Fibroblast of villous mesenchyme (primary cell): ENCODE results near the gene RAB7A. TPM values are rescaled to one million over a fixed set of nuclear protein-coding genes. Genes with fewer than 3 reads are reported as not detected.

Experiments used
- DNase-seq: peaks from one replicate; pipeline ENCODE4 v3.0.0-alpha.2; 2010; ENCODE audit warnings: low read depth
- H3K4me3 ChIP-seq: 2 replicates; pipeline ENCODE4 v1.5.1; 2011; ENCODE audit warnings: low read depth, mild to moderate bottlenecking, low read length
- total RNA-seq: library from RNA; depleted of rRNA; stranded (reverse); fragments of >200 nt; gene quantifications from 2 replicates; pipeline ENCODE4 v1.2.3, GENCODE V29; 2012
- TF ChIP-seq, protein P1 (sequence below): IDR thresholded peaks from 2 replicates; pipeline ENCODE4 v1.5.1; 2012; ENCODE audit warnings: low read depth, mild to moderate bottlenecking, low read length; ENCODE audit not compliant: insufficient read depth

Gene RAB7A
- total RNA-seq, 1 donor: 85.5 TPM

GRCh38 chr3:128702391-128702790 is 23.6 kb upstream of the RAB7A start:
- TF ChIP-seq, protein P1, sequence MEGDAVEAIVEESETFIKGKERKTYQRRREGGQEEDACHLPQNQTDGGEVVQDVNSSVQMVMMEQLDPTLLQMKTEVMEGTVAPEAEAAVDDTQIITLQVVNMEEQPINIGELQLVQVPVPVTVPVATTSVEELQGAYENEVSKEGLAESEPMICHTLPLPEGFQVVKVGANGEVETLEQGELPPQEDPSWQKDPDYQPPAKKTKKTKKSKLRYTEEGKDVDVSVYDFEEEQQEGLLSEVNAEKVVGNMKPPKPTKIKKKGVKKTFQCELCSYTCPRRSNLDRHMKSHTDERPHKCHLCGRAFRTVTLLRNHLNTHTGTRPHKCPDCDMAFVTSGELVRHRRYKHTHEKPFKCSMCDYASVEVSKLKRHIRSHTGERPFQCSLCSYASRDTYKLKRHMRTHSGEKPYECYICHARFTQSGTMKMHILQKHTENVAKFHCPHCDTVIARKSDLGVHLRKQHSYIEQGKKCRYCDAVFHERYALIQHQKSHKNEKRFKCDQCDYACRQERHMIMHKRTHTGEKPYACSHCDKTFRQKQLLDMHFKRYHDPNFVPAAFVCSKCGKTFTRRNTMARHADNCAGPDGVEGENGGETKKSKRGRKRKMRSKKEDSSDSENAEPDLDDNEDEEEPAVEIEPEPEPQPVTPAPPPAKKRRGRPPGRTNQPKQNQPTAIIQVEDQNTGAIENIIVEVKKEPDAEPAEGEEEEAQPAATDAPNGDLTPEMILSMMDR: no peak
- no peak overlapping the region for H3K4me3 ChIP-seq
- no peak for DNase-seq

DNA sequence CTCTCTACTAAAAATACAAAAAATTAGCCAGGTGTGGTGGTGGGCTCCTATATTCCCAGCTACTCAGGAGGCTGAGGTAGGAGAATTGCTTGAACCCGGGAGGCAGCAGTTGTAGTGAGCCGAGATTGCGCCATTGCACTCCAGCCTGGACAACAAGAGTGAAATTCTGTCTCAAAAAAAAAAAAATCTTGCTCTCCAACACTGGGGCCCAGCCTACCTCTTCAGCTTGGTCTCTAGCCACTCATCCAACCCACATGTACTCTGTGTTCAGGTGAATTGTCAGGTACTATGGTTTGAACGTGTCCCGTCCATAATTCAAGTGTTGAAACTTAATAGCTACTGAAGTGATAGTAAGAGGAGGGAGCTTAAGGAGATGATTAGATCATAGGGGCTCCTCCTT is 22.4 kb upstream of the RAB7A start:
- no peak for DNase-seq
- TF ChIP-seq, protein P1: no peak

GRCh38 chr3:128706086-128706615 is 19.8 kb upstream of the RAB7A start:
- H3K4me3 ChIP-seq: no peak overlapping the region
- TF ChIP-seq, protein P1: no peak
- DNase-seq: no peak

More for the DNA sequence above, 22.4 kb upstream of the RAB7A start:
- no peak overlapping the region for H3K4me3 ChIP-seq

DNA sequence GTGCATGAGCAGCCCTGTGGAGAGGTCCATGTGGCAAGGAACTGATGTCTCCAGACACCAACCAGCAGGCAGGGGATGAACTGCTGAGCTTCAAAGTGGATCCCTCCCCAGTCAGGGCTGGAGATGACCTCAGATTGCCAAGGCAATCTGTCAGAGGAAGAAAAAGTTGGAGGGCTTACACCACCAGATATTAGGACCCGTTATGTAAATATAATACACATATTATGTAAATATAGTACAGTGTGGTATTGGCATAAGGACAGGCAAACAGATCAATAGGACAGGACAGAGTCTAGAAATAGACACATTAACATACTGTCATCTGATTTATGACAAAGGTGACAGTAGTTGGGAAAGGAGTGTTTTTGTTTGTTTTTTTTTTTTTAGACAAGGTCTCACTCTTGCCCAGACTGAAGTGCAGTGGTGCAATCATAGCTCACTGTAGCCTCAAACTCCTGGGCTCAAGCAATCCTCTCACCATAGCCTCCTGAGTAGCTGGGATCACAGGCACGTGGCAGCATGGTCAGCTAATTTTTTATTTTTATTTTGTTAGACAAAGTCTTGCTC is 18.0 kb upstream of the RAB7A start:
- no peak for DNase-seq
- H3K4me3 ChIP-seq: no peak overlapping the region
- TF ChIP-seq, protein P1: no peak

DNA sequence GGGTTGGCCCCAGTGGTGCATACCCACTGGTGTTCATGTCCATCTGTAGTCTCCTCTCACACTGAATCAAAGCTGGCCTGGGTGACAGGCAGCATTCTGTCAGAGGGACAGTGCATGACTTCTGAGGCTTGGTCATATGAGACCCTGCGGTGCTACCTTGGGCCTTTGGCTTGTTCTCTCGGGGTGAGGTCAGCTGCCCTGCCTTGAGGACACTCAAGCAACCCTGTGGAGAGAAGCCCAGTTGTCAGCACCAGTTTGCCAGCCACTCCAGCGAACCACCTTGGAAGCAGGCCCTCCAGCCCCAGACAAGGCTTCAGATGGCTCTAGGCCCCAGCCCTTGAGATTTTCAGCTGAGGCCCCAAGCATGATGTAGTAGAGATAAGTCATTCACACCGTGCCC is 16.9 kb upstream of the RAB7A start:
- DNase-seq: no peak
- no peak overlapping the region for H3K4me3 ChIP-seq
- TF ChIP-seq, protein P1: no peak

GRCh38 chr3:128709506-128710210 is 16.3 kb upstream of the RAB7A start:
- DNase-seq: no peak
- H3K4me3 ChIP-seq: no peak overlapping the region
- TF ChIP-seq, protein P1: no peak
